HG03442 (cell line): ENCODE data around the gene RRP9.

Experiments
- ATAC-seq: cut with Tn5 transposase; IDR thresholded peaks from one replicate; pipeline ENCODE4 v1.9.1; 2021; ENCODE audit warnings: mild to moderate bottlenecking, moderate library complexity; ENCODE audit not compliant: unreplicated experiment

Gene RRP9

GRCh38 chr3:51974277-51974962 lies 32.7 kb upstream of the RRP9 start:
- ATAC-seq, result peak; percentile 2

GRCh38 chr3:51971350-51971749 lies 29.6 kb upstream of the RRP9 start:
- ATAC-seq, result no peak

- no peak for ATAC-seq
Measured at GRCh38 chr3:51970606-51971300, 29.0 kb upstream of the RRP9 start.

GRCh38 chr3:51969841-51970240 lies 28.1 kb upstream of the RRP9 start:
- no peak for ATAC-seq

GRCh38 chr3:51968883-51969678 lies 27.4 kb upstream of the RRP9 start:
- no peak for ATAC-seq

- no peak for ATAC-seq
Measured at GRCh38 chr3:51968170-51968775, 26.6 kb upstream of the RRP9 start.

GRCh38 chr3:51967384-51968169 lies 25.9 kb upstream of the RRP9 start, which contains the start of gene PCBP4:
PCBP4 (minus strand) TSS chr3:51967454; CDS start chr3:51961240, 6,214 bp downstream.
- peak; percentile 42 for ATAC-seq

- peak; percentile 41 for ATAC-seq
Measured at GRCh38 chr3:51966922-51967383, 25.2 kb upstream of the RRP9 start.

GRCh38 chr3:51966486-51966885 lies 24.8 kb upstream of the RRP9 start:
- no peak for ATAC-seq

GRCh38 chr3:51966016-51966415 lies 24.3 kb upstream of the RRP9 start:
- no peak for ATAC-seq

GRCh38 chr3:51964521-51964920 lies 22.8 kb upstream of the RRP9 start:
- ATAC-seq, result no peak

GRCh38 chr3:51963951-51964451 lies 22.3 kb upstream of the RRP9 start:
- no peak for ATAC-seq

- ATAC-seq, result no peak
Measured at GRCh38 chr3:51962854-51963530, 21.3 kb upstream of the RRP9 start.

GRCh38 chr3:51961602-51962569 lies 20.2 kb upstream of the RRP9 start:
- no peak for ATAC-seq

- ATAC-seq, result no peak
Measured at GRCh38 chr3:51961011-51961410, 19.3 kb upstream of the RRP9 start.

GRCh38 chr3:51960386-51960785 lies 18.7 kb upstream of the RRP9 start:
- ATAC-seq, result no peak

GRCh38 chr3:51959651-51960050 lies 17.9 kb upstream of the RRP9 start:
- ATAC-seq, result no peak
